ENCODE results near the gene LRP5.

- TF ChIP-seq POLR2A (IDR thresholded peaks at IDR 0.05): no peak
- TF ChIP-seq CTCF (IDR thresholded peaks at IDR 0.05): no peak
Measured at GRCh38 chr11:68282141-68282860, 30.1 kb upstream of the LRP5 start.

Measured in adrenal gland (tissue), 5 donors.